Measurements from ENCODE around the gene ROBO1. TPM values are rescaled to one million over a fixed set of nuclear protein-coding genes. Genes with fewer than 3 reads are reported as not detected.

ROBO1 gene
- total RNA-seq, 1 donor = 88.5 TPM

DNA sequence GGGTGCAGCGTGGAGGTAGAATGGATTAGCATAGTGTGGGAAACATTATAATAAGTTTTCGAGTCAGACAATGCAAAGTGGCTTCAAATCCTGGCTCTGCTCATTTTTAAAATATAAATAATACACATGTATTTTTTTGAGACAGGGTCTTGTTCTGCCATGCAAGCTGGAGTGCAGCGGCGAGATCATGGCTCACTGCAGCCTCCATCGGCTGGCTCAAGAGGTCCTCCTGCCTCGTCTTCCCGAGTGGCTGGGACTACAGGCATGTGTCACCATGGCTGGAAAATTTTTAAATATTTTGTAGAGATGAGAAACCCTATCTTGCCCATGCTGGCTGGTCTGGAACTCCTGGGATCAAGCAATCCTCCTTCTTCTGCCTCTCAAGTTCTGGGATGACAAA lies 194.9 kb downstream of the ROBO1 start:
- TF ChIP-seq, protein P1, sequence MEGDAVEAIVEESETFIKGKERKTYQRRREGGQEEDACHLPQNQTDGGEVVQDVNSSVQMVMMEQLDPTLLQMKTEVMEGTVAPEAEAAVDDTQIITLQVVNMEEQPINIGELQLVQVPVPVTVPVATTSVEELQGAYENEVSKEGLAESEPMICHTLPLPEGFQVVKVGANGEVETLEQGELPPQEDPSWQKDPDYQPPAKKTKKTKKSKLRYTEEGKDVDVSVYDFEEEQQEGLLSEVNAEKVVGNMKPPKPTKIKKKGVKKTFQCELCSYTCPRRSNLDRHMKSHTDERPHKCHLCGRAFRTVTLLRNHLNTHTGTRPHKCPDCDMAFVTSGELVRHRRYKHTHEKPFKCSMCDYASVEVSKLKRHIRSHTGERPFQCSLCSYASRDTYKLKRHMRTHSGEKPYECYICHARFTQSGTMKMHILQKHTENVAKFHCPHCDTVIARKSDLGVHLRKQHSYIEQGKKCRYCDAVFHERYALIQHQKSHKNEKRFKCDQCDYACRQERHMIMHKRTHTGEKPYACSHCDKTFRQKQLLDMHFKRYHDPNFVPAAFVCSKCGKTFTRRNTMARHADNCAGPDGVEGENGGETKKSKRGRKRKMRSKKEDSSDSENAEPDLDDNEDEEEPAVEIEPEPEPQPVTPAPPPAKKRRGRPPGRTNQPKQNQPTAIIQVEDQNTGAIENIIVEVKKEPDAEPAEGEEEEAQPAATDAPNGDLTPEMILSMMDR (IDR thresholded peaks at IDR 0.05; ENCODE audit: insufficient read depth, low read depth, low read length) = no peak
- DNase-seq (ENCODE audit: low read depth) = no peak
- H3K4me3 ChIP-seq (ENCODE audit: low read depth, low read length) = no peak overlapping the region

DNA sequence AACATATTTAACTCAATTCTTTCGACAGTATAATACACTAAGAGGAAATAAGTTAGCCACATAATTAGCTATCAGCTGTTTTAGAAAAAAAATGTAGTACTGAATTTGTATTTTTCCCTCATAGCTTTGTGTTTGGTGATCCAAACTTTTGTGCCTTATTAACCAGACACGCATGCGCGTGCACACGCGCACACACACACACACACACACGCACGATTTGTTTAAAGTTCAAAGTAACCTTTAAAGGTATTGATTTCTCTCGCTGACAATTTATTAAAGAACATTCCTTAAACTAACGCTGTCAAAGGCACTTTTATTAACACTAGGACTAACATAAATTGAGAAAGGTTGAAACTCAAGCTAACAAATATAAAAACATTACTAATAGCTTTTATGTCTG lies 198.9 kb downstream of the ROBO1 start:
- TF ChIP-seq, protein P1 (IDR thresholded peaks at IDR 0.05; ENCODE audit: insufficient read depth, low read depth, low read length) = no peak

DNA sequence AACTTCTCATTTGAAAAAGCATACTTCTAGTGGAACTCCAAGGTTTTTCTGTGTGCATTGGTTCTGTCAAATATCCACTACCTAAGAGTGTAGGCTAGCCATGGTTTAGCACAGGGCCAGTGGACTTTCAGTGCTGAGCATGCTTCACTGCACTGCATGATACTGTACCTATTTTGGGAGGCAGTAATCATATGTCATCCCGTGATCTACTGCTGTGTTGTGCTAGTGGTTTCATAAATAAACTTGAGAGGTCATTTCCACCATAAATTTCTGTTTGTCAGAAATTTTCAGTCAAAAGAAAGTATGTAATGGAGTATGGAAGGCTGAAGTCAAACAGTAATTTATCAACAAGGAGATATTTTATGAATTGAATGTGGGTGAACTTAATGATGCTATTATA lies 203.6 kb downstream of the ROBO1 start:
- TF ChIP-seq, protein P1 (IDR thresholded peaks at IDR 0.05; ENCODE audit: insufficient read depth, low read depth, low read length) = no peak
- no peak overlapping the region for H3K4me3 ChIP-seq (ENCODE audit: low read depth, low read length)
- DNase-seq (ENCODE audit: low read depth) = no peak

More for the DNA sequence above, 198.9 kb downstream of the ROBO1 start:
- no peak overlapping the region for H3K4me3 ChIP-seq (ENCODE audit: low read depth, low read length)
- no peak for DNase-seq (ENCODE audit: low read depth)

DNA sequence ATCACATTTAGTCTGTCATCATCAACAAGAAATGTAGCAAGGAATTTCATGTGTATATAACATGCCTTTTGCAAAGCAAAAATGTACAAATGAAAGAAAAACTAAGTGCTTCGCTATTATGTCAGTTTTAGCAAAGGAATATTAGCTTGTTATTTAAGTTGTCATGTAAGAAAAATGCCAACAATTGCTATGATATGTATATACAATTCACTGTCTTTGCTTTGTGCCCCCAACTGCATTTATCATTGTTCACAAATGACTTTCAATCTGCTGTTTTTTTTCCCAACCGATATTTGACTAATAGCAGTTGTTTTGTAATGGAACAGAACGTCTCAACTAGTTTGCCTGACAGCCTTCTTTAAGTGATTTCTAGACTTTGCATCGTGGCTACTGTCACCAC lies 207.1 kb downstream of the ROBO1 start:
- DNase-seq (ENCODE audit: low read depth) = no peak
- no peak overlapping the region for H3K4me3 ChIP-seq (ENCODE audit: low read depth, low read length)
- TF ChIP-seq, protein P1 (IDR thresholded peaks at IDR 0.05; ENCODE audit: insufficient read depth, low read depth, low read length) = no peak

DNA sequence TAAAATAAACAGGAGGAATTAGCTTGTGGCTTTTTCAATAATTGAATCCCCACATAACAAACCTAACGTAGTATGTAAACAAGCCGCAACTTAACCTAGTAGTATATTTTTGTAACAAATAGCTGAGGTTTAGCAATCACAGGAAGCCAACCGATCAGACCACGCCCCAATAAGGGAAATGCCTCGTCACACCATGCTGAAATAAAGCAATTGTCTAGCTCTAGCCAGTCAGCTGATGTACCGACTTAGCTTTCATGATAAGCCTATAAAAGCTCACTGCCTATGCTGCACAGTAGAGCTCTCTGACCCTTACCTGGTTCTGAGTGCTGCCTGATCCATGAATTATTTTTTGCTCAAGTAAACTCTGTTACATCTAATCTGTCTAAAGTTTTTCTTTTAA lies 208.9 kb downstream of the ROBO1 start:
- no peak overlapping the region for H3K4me3 ChIP-seq (ENCODE audit: low read depth, low read length)
- no peak for DNase-seq (ENCODE audit: low read depth)
- TF ChIP-seq, protein P1 (IDR thresholded peaks at IDR 0.05; ENCODE audit: insufficient read depth, low read depth, low read length) = no peak

DNA sequence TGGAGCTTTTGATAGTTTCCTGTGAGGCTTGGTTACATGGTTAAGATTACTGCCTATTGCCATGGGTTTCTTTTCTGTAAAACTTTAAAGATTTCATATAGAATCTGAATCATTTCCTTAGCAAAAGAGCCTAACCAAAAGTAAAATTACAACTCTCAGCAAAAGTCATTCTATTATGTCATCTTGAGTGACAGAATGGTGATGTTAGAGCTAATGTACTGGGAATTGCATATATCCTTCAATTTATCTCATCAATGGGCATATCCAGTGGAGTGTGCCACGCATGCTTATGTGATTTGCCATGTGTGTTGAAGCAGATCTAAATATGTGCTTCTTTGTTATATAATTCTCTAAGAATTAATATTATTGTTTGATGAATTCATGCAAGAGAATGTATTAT lies 212.1 kb downstream of the ROBO1 start:
- TF ChIP-seq, protein P1 (IDR thresholded peaks at IDR 0.05; ENCODE audit: insufficient read depth, low read depth, low read length) = no peak
- no peak for DNase-seq (ENCODE audit: low read depth)
- no peak overlapping the region for H3K4me3 ChIP-seq (ENCODE audit: low read depth, low read length)

DNA sequence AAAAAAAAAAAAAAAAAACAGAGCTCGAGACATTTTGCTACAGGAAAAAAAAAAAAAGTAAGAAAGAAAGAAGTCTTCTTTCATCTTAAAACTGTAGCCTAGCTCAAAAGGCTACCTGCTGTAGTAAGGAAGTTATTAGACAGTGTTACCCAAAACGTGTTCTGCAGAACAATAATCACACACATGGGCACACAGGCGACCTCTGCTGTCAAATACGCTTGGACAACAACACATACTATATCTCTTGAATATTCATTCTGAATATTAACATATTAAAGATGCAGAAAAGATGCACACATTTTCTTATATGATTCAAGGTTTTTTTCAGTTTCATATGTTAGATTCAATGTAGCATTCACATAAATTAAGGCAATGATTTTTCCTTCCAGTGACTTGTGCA lies 215.8 kb downstream of the ROBO1 start:
- TF ChIP-seq, protein P1 (IDR thresholded peaks at IDR 0.05; ENCODE audit: insufficient read depth, low read depth, low read length) = no peak
- DNase-seq (ENCODE audit: low read depth) = no peak
- no peak overlapping the region for H3K4me3 ChIP-seq (ENCODE audit: low read depth, low read length)
